MM.1S (cell line): ENCODE results near the gene SLC2A4RG.

Source experiments
- EZH2phosphoT487 ChIP-seq: fragments of 300-600 bp; sonication (generic); IDR thresholded peaks from 2 replicates; pipeline ENCODE4 v1.6.1; 2018; ENCODE audit warnings: antibody characterized with exemption, low read length
- TF ChIP-seq, protein P1 (sequence below): fragments of 300-600 bp; sonication (generic); IDR thresholded peaks from 2 replicates; pipeline ENCODE4 v1.5.1; 2016; ENCODE audit warnings: antibody characterized with exemption, low read length, mixed read lengths

DNA sequence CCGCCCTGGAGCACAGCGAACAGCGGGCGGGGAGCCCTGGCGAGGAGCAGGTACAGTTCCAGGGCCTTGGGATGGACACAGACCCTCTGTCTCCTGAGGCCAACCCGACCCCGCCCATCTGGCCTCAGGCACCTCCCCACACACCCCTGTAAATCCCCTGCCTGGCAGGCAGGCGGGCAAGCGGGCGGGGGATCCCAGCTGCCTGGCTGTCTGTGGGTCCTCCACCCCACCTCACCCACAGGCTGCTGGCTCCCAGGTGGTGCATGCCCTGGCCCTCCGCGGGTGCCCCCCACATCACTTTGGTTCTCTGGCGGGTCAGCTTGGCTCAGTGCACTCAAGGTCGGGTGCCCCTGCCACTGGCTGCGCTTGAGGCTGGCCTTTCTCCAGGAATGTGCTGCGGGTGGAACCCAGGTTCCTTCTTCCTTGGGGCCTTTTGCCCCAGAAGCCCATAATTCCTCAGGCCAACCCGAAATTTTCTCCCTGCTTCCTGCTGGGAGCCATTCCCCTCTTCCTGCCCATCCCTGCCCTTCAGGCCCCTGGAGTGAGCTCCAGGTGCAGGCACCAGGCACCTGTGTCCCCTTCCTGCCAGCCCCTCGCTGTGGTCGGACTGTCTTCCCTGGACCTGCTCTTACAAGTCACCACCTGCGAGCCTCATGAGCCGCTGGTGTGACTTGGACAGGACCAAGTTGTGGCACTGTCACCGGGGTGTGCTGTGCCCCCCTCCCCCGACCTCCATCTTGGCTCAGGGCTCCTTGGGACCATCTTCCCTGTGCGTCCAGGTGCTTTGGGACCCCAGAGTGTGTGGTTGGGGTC, 48.5 kb upstream of the SLC2A4RG start:
- TF ChIP-seq, protein P1, sequence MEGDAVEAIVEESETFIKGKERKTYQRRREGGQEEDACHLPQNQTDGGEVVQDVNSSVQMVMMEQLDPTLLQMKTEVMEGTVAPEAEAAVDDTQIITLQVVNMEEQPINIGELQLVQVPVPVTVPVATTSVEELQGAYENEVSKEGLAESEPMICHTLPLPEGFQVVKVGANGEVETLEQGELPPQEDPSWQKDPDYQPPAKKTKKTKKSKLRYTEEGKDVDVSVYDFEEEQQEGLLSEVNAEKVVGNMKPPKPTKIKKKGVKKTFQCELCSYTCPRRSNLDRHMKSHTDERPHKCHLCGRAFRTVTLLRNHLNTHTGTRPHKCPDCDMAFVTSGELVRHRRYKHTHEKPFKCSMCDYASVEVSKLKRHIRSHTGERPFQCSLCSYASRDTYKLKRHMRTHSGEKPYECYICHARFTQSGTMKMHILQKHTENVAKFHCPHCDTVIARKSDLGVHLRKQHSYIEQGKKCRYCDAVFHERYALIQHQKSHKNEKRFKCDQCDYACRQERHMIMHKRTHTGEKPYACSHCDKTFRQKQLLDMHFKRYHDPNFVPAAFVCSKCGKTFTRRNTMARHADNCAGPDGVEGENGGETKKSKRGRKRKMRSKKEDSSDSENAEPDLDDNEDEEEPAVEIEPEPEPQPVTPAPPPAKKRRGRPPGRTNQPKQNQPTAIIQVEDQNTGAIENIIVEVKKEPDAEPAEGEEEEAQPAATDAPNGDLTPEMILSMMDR, result no peak
- TF ChIP-seq EZH2phosphoT487, result no peak
